ENCODE data around the gene CASTOR1.

CASTOR1 gene

DNA sequence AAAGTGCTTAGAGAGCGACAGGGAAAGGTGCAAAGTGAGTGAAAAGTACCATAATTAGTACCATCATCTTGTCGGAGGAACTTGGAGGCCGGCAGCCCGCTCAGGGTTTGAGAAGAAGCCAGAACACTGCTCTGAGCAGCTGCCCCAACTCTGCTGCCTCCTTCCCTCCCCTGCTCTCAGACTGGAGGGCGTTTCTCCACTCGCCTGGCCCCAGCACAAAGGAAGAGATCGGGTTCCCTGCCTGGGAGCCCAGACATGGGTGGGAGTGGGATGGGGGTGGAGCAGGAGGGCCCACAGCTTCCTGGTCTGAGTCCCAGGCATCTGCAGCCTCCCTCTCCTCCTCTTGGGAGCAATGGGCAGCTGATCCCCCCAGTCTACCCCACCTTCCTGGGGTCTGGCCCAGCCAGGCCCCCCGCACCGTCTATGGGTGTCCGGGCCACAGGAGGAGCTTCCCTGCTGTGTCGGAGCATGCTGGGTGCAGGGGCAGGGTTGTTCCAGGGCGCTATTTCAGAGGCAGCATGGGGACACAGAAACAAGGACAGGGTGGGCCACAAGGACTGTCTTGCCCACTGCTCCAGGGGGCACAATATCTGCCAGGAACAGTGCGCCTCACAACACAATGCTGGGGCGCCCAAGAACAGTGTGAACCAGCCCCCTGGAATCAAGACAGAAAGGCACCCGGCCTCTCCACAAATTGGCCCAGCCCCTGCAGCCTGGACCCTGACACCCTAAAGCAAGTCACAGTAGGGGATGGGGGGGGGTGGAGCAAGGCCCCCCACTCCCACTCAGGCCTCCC, 47.5 kb downstream of the CASTOR1 start:
- no peak overlapping the region for H3K4me3 ChIP-seq (replicated peaks in 1 of 2; ENCODE audit: low read depth in 2 of 2, low read length in 2 of 2)
- no peak for TF ChIP-seq CTCF (IDR thresholded peaks at IDR 0.05; ENCODE audit: low read depth, low read length)
- no peak for DNase-seq (ENCODE audit: low read depth in 2 of 2)

- TF ChIP-seq CTCF (IDR thresholded peaks at IDR 0.05; ENCODE audit: low read depth, low read length) = no peak
- H3K4me3 ChIP-seq (replicated peaks in 1 of 2; ENCODE audit: low read depth in 2 of 2, low read length in 2 of 2) = no peak overlapping the region
- peak in 1 of 2 donors; percentile 57 for DNase-seq (ENCODE audit: low read depth in 2 of 2)
Measured at GRCh38 chr22:30240541-30241417, 48.5 kb downstream of the CASTOR1 start.

DNA sequence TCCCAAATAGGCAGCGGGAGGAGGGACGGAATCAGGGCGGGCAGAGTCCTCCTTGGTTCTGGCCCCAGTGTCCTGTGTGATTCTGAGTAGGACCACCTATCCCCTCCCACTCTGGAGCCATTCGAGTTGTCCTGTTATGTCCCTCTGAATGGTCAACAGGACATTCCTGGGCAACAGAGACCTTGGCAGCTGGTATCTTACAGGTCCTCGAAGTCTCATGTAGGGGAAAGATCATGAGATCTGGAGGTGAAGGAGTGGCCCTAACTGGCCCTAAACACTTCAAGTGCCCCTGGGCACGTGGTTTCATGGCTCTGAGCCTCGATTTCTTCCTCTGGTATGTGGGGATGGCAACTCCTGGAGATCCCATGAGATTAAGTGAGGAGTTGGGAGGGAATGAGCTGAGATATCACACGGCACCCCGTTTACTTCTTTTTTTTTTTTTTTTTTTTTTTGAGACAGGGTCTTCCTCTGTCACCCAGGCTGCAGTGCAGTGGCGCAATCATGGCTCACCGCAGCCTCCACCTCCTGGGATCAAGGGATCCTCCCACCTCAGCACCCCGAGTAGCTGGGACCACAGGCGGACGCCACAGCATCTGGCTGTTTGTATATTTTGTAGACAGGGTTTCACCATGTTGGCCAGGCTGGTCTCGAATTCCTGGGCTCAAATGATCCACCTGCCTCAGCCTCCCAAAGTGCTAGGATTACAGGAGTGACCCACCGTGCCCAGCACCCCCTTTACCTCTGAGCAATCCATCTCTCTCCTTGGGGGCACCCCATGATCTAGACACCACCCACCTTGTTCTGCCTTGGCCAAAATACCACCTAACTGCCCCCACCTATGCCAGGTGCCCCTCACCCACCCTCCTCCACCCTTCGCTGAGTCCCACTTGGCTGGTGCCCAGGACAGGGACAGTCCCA, 49.6 kb downstream of the CASTOR1 start:
- DNase-seq (ENCODE audit: low read depth in 2 of 2) = peak in 1 of 2 donors; percentile 72
- H3K4me3 ChIP-seq (replicated peaks in 1 of 2; ENCODE audit: low read depth in 2 of 2, low read length in 2 of 2) = no peak overlapping the region
- TF ChIP-seq CTCF (IDR thresholded peaks at IDR 0.05; ENCODE audit: low read depth, low read length) = no peak

GRCh38 chr22:30238661-30239487, 50.4 kb downstream of the CASTOR1 start:
- DNase-seq (ENCODE audit: low read depth in 2 of 2) = peak; percentile 70 to 76
- H3K4me3 ChIP-seq (replicated peaks in 1 of 2; ENCODE audit: low read depth in 2 of 2, low read length in 2 of 2) = no peak overlapping the region
- no peak for TF ChIP-seq CTCF (IDR thresholded peaks at IDR 0.05; ENCODE audit: low read depth, low read length)

DNA sequence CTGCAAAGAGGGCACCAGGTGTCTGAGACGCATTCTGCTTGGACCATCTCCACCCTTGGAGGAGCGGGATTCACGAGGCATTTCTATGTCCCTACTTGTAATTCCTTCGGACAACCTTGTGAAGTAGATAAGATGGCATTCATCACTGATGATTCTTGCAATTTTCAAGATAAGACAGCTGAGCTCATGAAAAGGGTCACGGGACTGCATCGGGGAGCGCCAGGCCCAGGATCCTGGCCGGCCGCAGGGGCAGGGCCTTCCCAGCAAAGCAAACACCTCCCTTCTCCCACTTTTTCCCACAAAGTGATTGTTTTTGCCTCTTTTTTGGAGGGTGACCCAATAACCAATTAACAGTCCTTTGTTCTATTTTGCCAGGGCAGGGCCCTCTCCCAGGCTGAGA, 51.2 kb downstream of the CASTOR1 start:
- no peak for TF ChIP-seq CTCF (IDR thresholded peaks at IDR 0.05; ENCODE audit: low read depth, low read length)
- no peak for DNase-seq (ENCODE audit: low read depth in 2 of 2)
- no peak overlapping the region for H3K4me3 ChIP-seq (replicated peaks in 1 of 2; ENCODE audit: low read depth in 2 of 2, low read length in 2 of 2)

Measured in cardiac fibroblast (primary cell).